IMR-90 (cell line): ENCODE data around the gene ADAM12. TPM values are rescaled to one million over a fixed set of nuclear protein-coding genes. Genes with fewer than 3 reads are reported as not detected.

Experiments used
- ATAC-seq: fragments of 200-7000 bp; cut with Tn5 transposase; 2 replicates; pipeline ENCODE4 v1.9.1; 2020; ENCODE audit warnings: low read depth, mild to moderate bottlenecking, moderate library complexity
- BruUV-seq: library from RNA; stranded (reverse); fragments of 400-500 nt; replicated peaks from 2 replicates; lab custom pipeline; 2021; lab: Mats Ljungman, UMichigan
- CTCF ChIA-PET: fragments of 300-600 bp; formaldehyde crosslinking; extraction: SDS; loops from one replicate; lab custom pipeline; 2021; ENCODE audit warnings: antibody characterized with exemption; lab: Yijun Ruan, JAX
- POLR2A ChIA-PET: fragments of 300-600 bp; sonication (Branson Sonifier 250); formaldehyde crosslinking; loops from one replicate; lab custom pipeline; 2022; ENCODE audit warnings: antibody characterized with exemption; ENCODE audit not compliant: unreplicated experiment; lab: Charles Lee
- DNase-seq: peaks from one replicate; pipeline ENCODE4 v3.0.0; 2013
- H2AFZ ChIP-seq: replicated peaks from 2 replicates; pipeline ENCODE3; 2013; ENCODE audit warnings: low read length, mild to moderate bottlenecking; ENCODE audit not compliant: poor library complexity
- H2AK5ac ChIP-seq: 2 replicates; pipeline ENCODE4 v1.6.1; 2013; ENCODE audit warnings: low read depth, low read length, inconsistent platforms
- H2AK9ac ChIP-seq: replicated peaks from 2 replicates; pipeline ENCODE3; 2013; ENCODE audit warnings: mild to moderate bottlenecking, low read depth, low read length, moderate library complexity; ENCODE audit not compliant: poor library complexity
- H2BK120ac ChIP-seq: 2 replicates; pipeline ENCODE4 v1.6.1; 2013; ENCODE audit warnings: low read depth, low read length, inconsistent platforms
- H2BK15ac ChIP-seq: 3 replicates; pipeline ENCODE4 v1.6.1; 2013; ENCODE audit warnings: low read depth, low read length, inconsistent platforms
- H2BK20ac ChIP-seq: 2 replicates; pipeline ENCODE4 v1.6.1; 2013; ENCODE audit warnings: low read depth, mild to moderate bottlenecking, inconsistent platforms, low read length, moderate library complexity
- H2BK5ac ChIP-seq: 2 replicates; pipeline ENCODE4 v1.6.1; 2013; ENCODE audit warnings: mild to moderate bottlenecking, low read depth, low read length, inconsistent platforms; ENCODE audit not compliant: poor library complexity, severe bottlenecking
- H3K14ac ChIP-seq: replicated peaks from 2 replicates; pipeline ENCODE4 v1.6.1; 2013; ENCODE audit warnings: low read depth, low read length, inconsistent platforms
- H3K18ac ChIP-seq: 2 replicates; pipeline ENCODE4 v1.6.1; 2013; ENCODE audit warnings: low read depth, low read length, control low read depth
- H3K23ac ChIP-seq: 2 replicates; pipeline ENCODE4 v1.6.1; 2013; ENCODE audit warnings: low read depth, low read length, inconsistent platforms
- H3K27ac ChIP-seq: 2 replicates; pipeline ENCODE4 v1.5.1; 2013; ENCODE audit warnings: mild to moderate bottlenecking, control low read depth, low read length; ENCODE audit not compliant: insufficient read depth
- H3K27me3 ChIP-seq: 2 replicates; pipeline ENCODE4 v1.6.1; 2013; ENCODE audit warnings: low read length; ENCODE audit not compliant: control insufficient read depth, insufficient read depth
- H3K36me3 ChIP-seq: 2 replicates; pipeline ENCODE4 v1.6.1; 2013; ENCODE audit warnings: low read length, mixed read lengths; ENCODE audit not compliant: control insufficient read depth, insufficient read depth
- H3K4ac ChIP-seq: 2 replicates; pipeline ENCODE4 v1.6.1; 2013; ENCODE audit warnings: low read depth, low read length, inconsistent platforms
- H3K4me1 ChIP-seq: 2 replicates; pipeline ENCODE4 v1.6.1; 2013; ENCODE audit warnings: low read length, mixed read lengths; ENCODE audit not compliant: control insufficient read depth, insufficient read depth
- H3K4me2 ChIP-seq: 2 replicates; pipeline ENCODE4 v1.6.1; 2013; ENCODE audit warnings: low read depth, mild to moderate bottlenecking, control low read depth, low read length, moderate library complexity
- H3K4me3 ChIP-seq: 2 replicates; pipeline ENCODE4 v1.5.1; 2013; ENCODE audit warnings: low read depth, mild to moderate bottlenecking, control low read depth, low read length, moderate library complexity; ENCODE audit not compliant: insufficient read depth
- H3K56ac ChIP-seq: 2 replicates; pipeline ENCODE4 v1.6.1; 2013; ENCODE audit warnings: low read length, inconsistent platforms; ENCODE audit not compliant: insufficient read depth; ENCODE audit errors: extremely low read depth
- H3K79me1 ChIP-seq, 2 experiments: 2 replicates each; pipeline ENCODE4 v1.6.1; 2013; ENCODE audit warnings: low read length in 2 of 2, inconsistent platforms in 1 of 2, low read depth in 1 of 2
- H3K9ac ChIP-seq: 2 replicates; pipeline ENCODE4 v1.6.1; 2013; ENCODE audit warnings: low read depth, low read length, control low read depth
- H3K9me1 ChIP-seq: 2 replicates; pipeline ENCODE4 v1.6.1; 2013; ENCODE audit warnings: low read length, inconsistent platforms; ENCODE audit not compliant: insufficient read depth
- H3K9me3 ChIP-seq: 2 replicates; pipeline ENCODE4 v1.6.1; 2013; ENCODE audit warnings: low read length; ENCODE audit not compliant: control insufficient read depth, insufficient read depth
- H4K20me1 ChIP-seq: 2 replicates; pipeline ENCODE4 v1.6.1; 2013; ENCODE audit warnings: low read length, inconsistent platforms; ENCODE audit not compliant: insufficient read depth
- H4K5ac ChIP-seq: 2 replicates; pipeline ENCODE4 v1.6.1; 2013; ENCODE audit warnings: mild to moderate bottlenecking, low read depth, low read length, control low read depth
- H4K8ac ChIP-seq, 2 experiments: 2 replicates each; pipeline ENCODE4 v1.6.1; 2013; ENCODE audit warnings: low read depth in 2 of 2, low read length in 2 of 2, control low read depth in 1 of 2, inconsistent platforms in 1 of 2
- H4K91ac ChIP-seq: 2 replicates; pipeline ENCODE4 v1.6.1; 2013; ENCODE audit warnings: low read depth, low read length, inconsistent platforms; ENCODE audit not compliant: insufficient read depth
- BHLHE40 ChIP-seq: fragments of 150-350 bp; IDR thresholded peaks from 2 replicates; pipeline ENCODE4 v1.6.1; 2016; ENCODE audit warnings: mild to moderate bottlenecking, low read depth, low read length
- CEBPB ChIP-seq: IDR thresholded peaks from 2 replicates; pipeline ENCODE4 v1.6.1; 2012; ENCODE audit warnings: low read depth, low read length, improper control_type of control experiment
- CTCF ChIP-seq: conservative IDR thresholded peaks from 2 replicates; pipeline ENCODE4 v1.5.1; 2012; ENCODE audit warnings: mild to moderate bottlenecking, low read depth, low read length, improper control_type of control experiment
- FOS ChIP-seq: fragments of 150-350 bp; IDR thresholded peaks from 2 replicates; pipeline ENCODE4 v1.6.1; 2016; ENCODE audit warnings: low read depth, low read length
- MAFK ChIP-seq: IDR thresholded peaks from 2 replicates; pipeline ENCODE4 v1.6.1; 2012; ENCODE audit warnings: low read depth, low read length, improper control_type of control experiment
- MAZ ChIP-seq: IDR thresholded peaks from 2 replicates; pipeline ENCODE4 v1.6.1; 2012; ENCODE audit warnings: low read depth, mild to moderate bottlenecking, low read length, improper control_type of control experiment, moderate library complexity, borderline replicate concordance
- MXI1 ChIP-seq: IDR thresholded peaks from 2 replicates; pipeline ENCODE4 v1.6.1; 2012; ENCODE audit warnings: low read depth, mild to moderate bottlenecking, low read length, moderate library complexity, borderline replicate concordance
- NFE2L2 ChIP-seq: fragments of 150-350 bp; IDR thresholded peaks from 2 replicates; pipeline ENCODE4 v1.6.1; 2016; ENCODE audit warnings: low read depth, mild to moderate bottlenecking, low read length
- RCOR1 ChIP-seq: IDR thresholded peaks from 2 replicates; pipeline ENCODE4 v1.6.1; 2012; ENCODE audit warnings: mild to moderate bottlenecking, low read length, improper control_type of control experiment; ENCODE audit not compliant: insufficient replicate concordance
- RFX5 ChIP-seq: IDR thresholded peaks from 2 replicates; pipeline ENCODE4 v1.8.0; 2012; ENCODE audit warnings: low read depth, mild to moderate bottlenecking, low read length, moderate library complexity
- WGBS, 2 experiments: methylation state at CpG; one replicate each; pipeline versions ENCODE4 v1.1.5 to v1.1.7; 2013; ENCODE audit warnings: missing lambda C conversion rate in 2 of 2; ENCODE audit not compliant: insufficient read length in 1 of 2; ENCODE audit errors: extremely low coverage in 2 of 2; 5-methylcytosine and 5-hydroxymethylcytosine counted together
- dilution Hi-C: fragments of 300-500 bp; cut with HindIII; formaldehyde crosslinking; loops from one replicate; pipeline ENCODE4 v1.14.3; 2018; ENCODE audit warnings: low sequenced_read_pairs; ENCODE audit not compliant: unreplicated experiment
- in situ Hi-C: fragments of 300-500 bp; cut with MboI; formaldehyde crosslinking; loops from 3 replicates; pipeline ENCODE4 v1.14.3; 2019; ENCODE audit warnings: low sequenced_read_pairs, inconsistent platforms, mixed read lengths
- intact Hi-C: fragments of 100-400 bp; cut with micrococcal nuclease; formaldehyde crosslinking; loops from 2 replicates; pipeline ENCODE4 v1.10.0; 2022
- polyA plus RNA-seq, 3 experiments: library from polyadenylated mRNA; depleted of rRNA; stranded (reverse); fragments of >200 nt; gene quantifications; 2 replicates each; pipeline ENCODE4 v1.2.3, GENCODE V29; 2012; ENCODE audit warnings: low replicate concordance in 1 of 3
- total RNA-seq: library from RNA; depleted of rRNA; stranded (reverse); fragments of >200 nt; gene quantifications from 2 replicates; pipeline ENCODE4 v1.2.3, GENCODE V29; 2012
- TF ChIP-seq, protein P1 (sequence below): fragments of 150-350 bp; IDR thresholded peaks from 2 replicates; pipeline ENCODE4 v1.6.1; 2016; ENCODE audit warnings: low read depth, mild to moderate bottlenecking, low read length, moderate library complexity, borderline replicate concordance
- TF ChIP-seq, protein P2 (sequence below): fragments of 150-350 bp; IDR thresholded peaks from 2 replicates; pipeline ENCODE4 v1.6.1; 2017; ENCODE audit warnings: mild to moderate bottlenecking, antibody characterized with exemption, low read length, low read depth

The ADAM12 gene
- total and polyA plus RNA-seq, 2 of the 4 experiments (the other 2 are of a cell fraction): 9.6 to 10.2 TPM

- H3K9me1 ChIP-seq: no peaks in the 10 kb centered on the region
- H2AK5ac ChIP-seq: no peak overlapping the region
- no peak overlapping the region for H2BK5ac ChIP-seq
- no peak overlapping the region for H3K18ac ChIP-seq
- intact Hi-C loops: no loop called here
- H3K9ac ChIP-seq: no peak overlapping the region
- H3K27ac ChIP-seq: no peak overlapping the region
- 100% methylated on average over 1 of the region's 6 CpGs; no CpG with 5 or more reads in 1 of the 2 experiments for WGBS, 2 experiments
- no peak overlapping the region for H2BK15ac ChIP-seq
- no peak overlapping the region for H2AK9ac ChIP-seq
- H4K91ac ChIP-seq: no peak overlapping the region
- H3K4me1 ChIP-seq: peaks cover 2% of the 10 kb centered on the region; the same call in 1 of the 2 replicates
- in situ Hi-C loops: no loop called here
- BruUV-seq: no TSS peak
- DNase-seq (no peak), ATAC-seq (no peak)
- H2BK20ac ChIP-seq: no peak overlapping the region
- no peak overlapping the region for H4K5ac ChIP-seq
- dilution Hi-C loops: no loop called here
- H3K23ac ChIP-seq: no peak overlapping the region
- no peak overlapping the region for H3K14ac ChIP-seq
- no peak overlapping the region for H3K4me2 ChIP-seq
- H3K27me3 ChIP-seq: no peaks in the 10 kb centered on the region; the same call in 1 of the 2 replicates
- TF ChIP-seq, protein P1, sequence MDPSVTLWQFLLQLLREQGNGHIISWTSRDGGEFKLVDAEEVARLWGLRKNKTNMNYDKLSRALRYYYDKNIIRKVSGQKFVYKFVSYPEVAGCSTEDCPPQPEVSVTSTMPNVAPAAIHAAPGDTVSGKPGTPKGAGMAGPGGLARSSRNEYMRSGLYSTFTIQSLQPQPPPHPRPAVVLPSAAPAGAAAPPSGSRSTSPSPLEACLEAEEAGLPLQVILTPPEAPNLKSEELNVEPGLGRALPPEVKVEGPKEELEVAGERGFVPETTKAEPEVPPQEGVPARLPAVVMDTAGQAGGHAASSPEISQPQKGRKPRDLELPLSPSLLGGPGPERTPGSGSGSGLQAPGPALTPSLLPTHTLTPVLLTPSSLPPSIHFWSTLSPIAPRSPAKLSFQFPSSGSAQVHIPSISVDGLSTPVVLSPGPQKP: no peak
- TF ChIP-seq MXI1 (no peak), FOS (no peak), BHLHE40 (no peak), RFX5 (no peak), NFE2L2 (no peak), RCOR1 (no peak), MAZ (no peak), CEBPB (no peak), MAFK (no peak), CTCF (no peak)
- TF ChIP-seq, protein P2, sequence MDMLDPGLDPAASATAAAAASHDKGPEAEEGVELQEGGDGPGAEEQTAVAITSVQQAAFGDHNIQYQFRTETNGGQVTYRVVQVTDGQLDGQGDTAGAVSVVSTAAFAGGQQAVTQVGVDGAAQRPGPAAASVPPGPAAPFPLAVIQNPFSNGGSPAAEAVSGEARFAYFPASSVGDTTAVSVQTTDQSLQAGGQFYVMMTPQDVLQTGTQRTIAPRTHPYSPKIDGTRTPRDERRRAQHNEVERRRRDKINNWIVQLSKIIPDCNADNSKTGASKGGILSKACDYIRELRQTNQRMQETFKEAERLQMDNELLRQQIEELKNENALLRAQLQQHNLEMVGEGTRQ: no peak
- no peak overlapping the region for H4K8ac ChIP-seq
- ChIA-PET CTCF (no interaction called here), POLR2A (no interaction called here)
- H3K36me3 ChIP-seq: no peaks in the 10 kb centered on the region
- no peaks in the 10 kb centered on the region for H4K20me1 ChIP-seq
- H3K9me3 ChIP-seq: peaks cover 11% of the 10 kb centered on the region
- H3K79me1 ChIP-seq: no peaks in the 10 kb centered on the region
- H3K56ac ChIP-seq: no peak overlapping the region
- H3K4me3 ChIP-seq: no peak overlapping the region
- H2AFZ ChIP-seq: no peak overlapping the region
- no peak overlapping the region for H2BK120ac ChIP-seq
- H3K4ac ChIP-seq: no peak overlapping the region
Measured at GRCh38 chr10:126423732-126424491, 35.6 kb upstream of the ADAM12 start.
